NCI-H1417 (cell line): ENCODE measurements around the gene RSRC1.
A peak's percentile ranks its signal among the peaks of the same experiment; 100 is the strongest.
"Not testable (repeated sequence)": the region's sequence is repeated elsewhere in the genome, so short reads cannot be mapped to it uniquely, and the experiment has no call there.

Experiments used
- DNase-seq, 3 experiments: peaks; one replicate each; lab custom pipeline; 2025; lab: John Stamatoyannopoulos, UW

RSRC1 gene

GRCh38 chr3:158101335-158102241 is 8.3 kb upstream of the RSRC1 start:
- no peak for DNase-seq

GRCh38 chr3:158102242-158103080 is 7.4 kb upstream of the RSRC1 start:
- no peak for DNase-seq

GRCh38 chr3:158103081-158103886 is 6.6 kb upstream of the RSRC1 start:
- DNase-seq: no peak

GRCh38 chr3:158103887-158104327 is 6.0 kb upstream of the RSRC1 start:
- DNase-seq: no peak

- DNase-seq: peak in 1 of 3 experiments; percentile 54
These were observed 5.4 kb upstream of the RSRC1 start for GRCh38 chr3:158104431-158104921.

GRCh38 chr3:158105119-158105709 is 4.7 kb upstream of the RSRC1 start:
- peak in 2 of 3 experiments; percentile 67 to 80 for DNase-seq

GRCh38 chr3:158105710-158106253 is 4.1 kb upstream of the RSRC1 start:
- DNase-seq: peak; percentile 54 to 80 (median 69)

GRCh38 chr3:158106766-158107471 is 3.0 kb upstream of the RSRC1 start:
- DNase-seq: peak in 2 of 3 experiments; percentile 56 to 65

GRCh38 chr3:158107605-158108444 is 2.1 kb upstream of the RSRC1 start:
- peak in 1 of 3 experiments; percentile 28 for DNase-seq

- peak in 1 of 3 experiments; percentile 22 for DNase-seq
These were observed 1.4 kb upstream of the RSRC1 start for GRCh38 chr3:158108445-158108985.

- no peak for DNase-seq
These were observed 540 bp upstream of the RSRC1 start for GRCh38 chr3:158109295-158109803.

- no peak for DNase-seq
These were observed 749 bp downstream of the RSRC1 start for GRCh38 chr3:158110658-158111018.

GRCh38 chr3:158111861-158112260 is 2.0 kb downstream of the RSRC1 start:
- no peak for DNase-seq

GRCh38 chr3:158113595-158113994 is 3.7 kb downstream of the RSRC1 start:
- not testable (repeated sequence) for DNase-seq

- DNase-seq: no peak
These were observed 10.4 kb downstream of the RSRC1 start for GRCh38 chr3:158120330-158120729.

- no peak for DNase-seq
These were observed 11.4 kb downstream of the RSRC1 start for GRCh38 chr3:158121295-158121694.

- DNase-seq: not testable (repeated sequence)
These were observed 12.8 kb downstream of the RSRC1 start for GRCh38 chr3:158122721-158123120.

GRCh38 chr3:158127250-158128219 is 17.6 kb downstream of the RSRC1 start:
- DNase-seq: no peak
